Natural killer cell (primary cell): ENCODE measurements around the gene PEX5L. TPM values are rescaled to one million over a fixed set of nuclear protein-coding genes. Genes with fewer than 3 reads are reported as not detected.

Experiments used
- ATAC-seq, 3 donors: fragments of 150-1000 bp in 2 of 3; fragments of 200-7000 bp in 1 of 3; cut with Tn5 transposase; 1 replicate in 1 of 3; 2 replicates in 2 of 3; pipeline ENCODE4 v1.10.0; 2021; ENCODE audit warnings: mild to moderate bottlenecking in 2 of 3, moderate library complexity in 2 of 3
- DNase-seq, 2 donors: peaks; one replicate each; pipeline versions ENCODE4 v3.0.0 to v3.0.0-alpha.2; 2013 to 2021; ENCODE audit warnings: mixed read lengths in 1 of 2
- H3K27ac ChIP-seq: one replicate; pipeline ENCODE4 v1.5.1; 2013; ENCODE audit warnings: mild to moderate bottlenecking, low read length
- H3K27me3 ChIP-seq: one replicate; pipeline ENCODE4 v1.6.1; 2013; ENCODE audit warnings: low read length; ENCODE audit not compliant: control insufficient read depth, insufficient read depth
- H3K36me3 ChIP-seq: one replicate; pipeline ENCODE4 v1.6.1; 2013; ENCODE audit warnings: low read length; ENCODE audit not compliant: control insufficient read depth, insufficient read depth
- H3K4me1 ChIP-seq: one replicate; pipeline ENCODE4 v1.6.1; 2013; ENCODE audit warnings: low read length; ENCODE audit not compliant: control insufficient read depth, insufficient read depth
- H3K4me3 ChIP-seq: one replicate; pipeline ENCODE4 v1.5.1; 2013; ENCODE audit warnings: low read length
- H3K9me3 ChIP-seq: one replicate; pipeline ENCODE4 v1.6.1; 2013; ENCODE audit warnings: low read length; ENCODE audit not compliant: control insufficient read depth, insufficient read depth
- H3K27ac Mint-ChIP-seq, 2 donors: one replicate each; pipeline ENCODE4 v1.8.0; 2022; ENCODE audit warnings: mild to moderate bottlenecking in 2 of 2, mixed read lengths in 2 of 2, moderate library complexity in 1 of 2
- H3K27me3 Mint-ChIP-seq, 2 donors: one replicate each; pipeline ENCODE4 v1.8.0; 2022; ENCODE audit warnings: low read depth in 2 of 2, mixed read lengths in 2 of 2
- H3K36me3 Mint-ChIP-seq: one replicate; pipeline ENCODE4 v1.8.0; 2022; ENCODE audit warnings: mixed read lengths
- H3K4me1 Mint-ChIP-seq, 2 donors: one replicate each; pipeline ENCODE4 v1.8.0; 2022; ENCODE audit warnings: mixed read lengths in 2 of 2
- H3K4me3 Mint-ChIP-seq: one replicate; pipeline ENCODE4 v1.8.0; 2022; ENCODE audit warnings: mild to moderate bottlenecking, moderate library complexity, mixed read lengths
- H3K9me3 Mint-ChIP-seq, 2 donors: one replicate each; pipeline ENCODE4 v1.8.0; 2022; ENCODE audit warnings: mixed read lengths in 2 of 2
- WGBS: methylation state at CpG from one replicate; pipeline ENCODE4 v1.1.7; 2013; ENCODE audit warnings: missing lambda C conversion rate; ENCODE audit not compliant: insufficient coverage; 5-methylcytosine and 5-hydroxymethylcytosine counted together
- intact Hi-C: fragments of 100-400 bp; cut with micrococcal nuclease; formaldehyde crosslinking; loops from one replicate; pipeline ENCODE4 v1.14.2; 2022
- total RNA-seq, 4 donors: library from RNA; stranded (reverse); fragments of 120-200 nt in 1 of 4; gene quantifications; one replicate each; pipeline versions ENCODE4 v1.2.3 to v1.2.4, GENCODE V29; 2013 to 2022
- TF ChIP-seq, protein P1 (sequence below): fragments of 200-600 bp; IDR thresholded peaks from one replicate; pipeline ENCODE4 v1.8.0; 2022; ENCODE audit warnings: antibody characterized with exemption

Gene PEX5L
- total RNA-seq, 3 donors from 2014 or later (not counting 1 experiment from before 2014, with no cell fraction given): not detected

DNA sequence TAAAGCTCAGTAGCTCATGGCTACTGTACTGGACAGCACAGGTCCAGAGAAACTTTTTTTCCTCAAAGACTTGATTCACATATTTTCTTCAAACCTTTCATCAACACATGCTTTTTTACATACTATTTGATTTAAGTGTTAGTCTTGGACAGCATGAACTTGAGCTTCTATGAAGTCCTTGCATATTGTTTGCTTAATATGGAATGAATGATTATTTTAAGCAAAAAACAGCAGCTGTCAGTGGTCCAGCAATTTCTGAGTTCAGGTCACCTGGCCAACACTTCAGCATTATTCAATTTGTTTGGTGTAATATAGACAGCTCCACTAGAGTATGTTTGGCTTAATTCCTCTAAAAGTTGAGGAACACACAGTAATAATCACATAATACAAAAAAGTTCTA lies 141.4 kb downstream of the PEX5L start:
- no peak overlapping the region for H3K27ac ChIP-seq
- TF ChIP-seq, protein P1, sequence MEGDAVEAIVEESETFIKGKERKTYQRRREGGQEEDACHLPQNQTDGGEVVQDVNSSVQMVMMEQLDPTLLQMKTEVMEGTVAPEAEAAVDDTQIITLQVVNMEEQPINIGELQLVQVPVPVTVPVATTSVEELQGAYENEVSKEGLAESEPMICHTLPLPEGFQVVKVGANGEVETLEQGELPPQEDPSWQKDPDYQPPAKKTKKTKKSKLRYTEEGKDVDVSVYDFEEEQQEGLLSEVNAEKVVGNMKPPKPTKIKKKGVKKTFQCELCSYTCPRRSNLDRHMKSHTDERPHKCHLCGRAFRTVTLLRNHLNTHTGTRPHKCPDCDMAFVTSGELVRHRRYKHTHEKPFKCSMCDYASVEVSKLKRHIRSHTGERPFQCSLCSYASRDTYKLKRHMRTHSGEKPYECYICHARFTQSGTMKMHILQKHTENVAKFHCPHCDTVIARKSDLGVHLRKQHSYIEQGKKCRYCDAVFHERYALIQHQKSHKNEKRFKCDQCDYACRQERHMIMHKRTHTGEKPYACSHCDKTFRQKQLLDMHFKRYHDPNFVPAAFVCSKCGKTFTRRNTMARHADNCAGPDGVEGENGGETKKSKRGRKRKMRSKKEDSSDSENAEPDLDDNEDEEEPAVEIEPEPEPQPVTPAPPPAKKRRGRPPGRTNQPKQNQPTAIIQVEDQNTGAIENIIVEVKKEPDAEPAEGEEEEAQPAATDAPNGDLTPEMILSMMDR: no peak
- H3K9me3 Mint-ChIP-seq: no peaks in the 10 kb centered on the region
- H3K27me3 ChIP-seq: peaks cover 4% of the 10 kb centered on the region
- no peak overlapping the region for H3K4me3 ChIP-seq
- intact Hi-C loops: no loop called here
- no peaks in the 10 kb centered on the region for H3K4me1 ChIP-seq
- no peaks in the 10 kb centered on the region for H3K27me3 Mint-ChIP-seq
- no peaks in the 10 kb centered on the region for H3K36me3 ChIP-seq
- no peak overlapping the region for H3K27ac Mint-ChIP-seq
- H3K36me3 Mint-ChIP-seq: no peaks in the 10 kb centered on the region
- ATAC-seq: no peak
- no peaks in the 10 kb centered on the region for H3K9me3 ChIP-seq
- no peaks in the 10 kb centered on the region for H3K4me1 Mint-ChIP-seq
- no peak for DNase-seq
- no peak overlapping the region for H3K4me3 Mint-ChIP-seq

DNA sequence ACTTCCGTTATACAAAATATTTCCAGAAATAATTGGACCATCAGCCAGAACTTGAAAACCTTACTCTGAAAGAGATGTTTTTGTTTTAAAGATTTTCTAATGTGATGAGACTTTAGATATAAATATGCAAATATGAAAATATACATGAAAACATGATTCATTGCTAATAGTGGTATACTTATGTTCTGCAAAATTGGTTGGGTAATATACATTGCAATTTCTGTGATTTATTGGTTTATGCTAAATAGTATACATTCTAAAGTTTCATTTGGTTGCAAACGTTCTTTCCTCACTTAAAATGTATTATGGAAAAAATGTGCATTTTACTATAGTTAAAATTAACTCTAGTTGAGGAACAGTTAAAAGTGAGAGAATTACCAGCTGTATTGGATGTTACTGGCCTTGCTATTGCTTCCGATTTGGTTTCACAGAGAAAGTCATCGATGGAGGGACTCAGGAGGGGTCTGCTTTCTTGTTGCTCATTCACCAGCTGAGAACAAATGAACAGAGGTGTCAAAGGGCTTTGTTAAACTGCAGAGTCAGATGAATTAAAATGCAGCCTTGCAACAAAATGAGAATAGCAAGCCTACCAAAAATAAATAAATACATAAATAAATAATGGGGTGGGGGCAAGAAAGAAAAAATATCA lies 149.3 kb downstream of the PEX5L start:
- H3K4me1 Mint-ChIP-seq: no peaks in the 10 kb centered on the region

DNA sequence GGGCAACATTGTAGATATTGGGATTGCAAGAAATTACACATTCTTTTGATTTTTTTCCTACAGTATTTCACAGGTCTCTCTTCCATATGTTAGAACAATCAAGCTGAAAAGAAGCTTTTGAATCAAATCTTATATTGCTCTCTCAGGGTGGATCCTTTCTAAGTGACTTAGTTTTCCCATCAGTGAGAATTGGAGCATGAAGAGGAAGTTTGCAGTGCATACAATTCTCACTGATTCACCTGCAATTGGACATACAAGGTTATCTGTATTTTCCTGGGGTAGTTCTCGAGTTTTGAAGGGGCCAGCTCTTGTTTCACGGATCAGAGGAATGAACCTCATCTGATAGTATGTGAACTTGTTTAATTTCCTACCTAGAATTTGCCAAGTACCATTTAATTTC lies 150.8 kb downstream of the PEX5L start:
- no peak overlapping the region for H3K4me3 Mint-ChIP-seq
- no peaks in the 10 kb centered on the region for H3K4me1 Mint-ChIP-seq
- intact Hi-C loops: no loop called here
- H3K36me3 Mint-ChIP-seq: no peaks in the 10 kb centered on the region
- DNase-seq: no peak
- H3K9me3 ChIP-seq: no peaks in the 10 kb centered on the region
- no peak for ATAC-seq
- H3K9me3 Mint-ChIP-seq: no peaks in the 10 kb centered on the region
- 93% methylated on average over 2 of the region's 2 CpGs for WGBS
- H3K36me3 ChIP-seq: no peaks in the 10 kb centered on the region
- no peak overlapping the region for H3K27ac ChIP-seq
- TF ChIP-seq, protein P1: no peak
- no peaks in the 10 kb centered on the region for H3K27me3 ChIP-seq
- no peaks in the 10 kb centered on the region for H3K4me1 ChIP-seq
- H3K27ac Mint-ChIP-seq: no peak overlapping the region
- H3K4me3 ChIP-seq: no peak overlapping the region
- peaks cover 0 to 2% of the 10 kb centered on the region in 2 donors for H3K27me3 Mint-ChIP-seq

More for the DNA sequence above, 149.3 kb downstream of the PEX5L start:
- H3K9me3 Mint-ChIP-seq: no peaks in the 10 kb centered on the region
- ATAC-seq (no peak), DNase-seq (no peak)
- Histone ChIP-seq H3K4me1 (no peaks in the 10 kb centered on the region), H3K36me3 (no peaks in the 10 kb centered on the region), H3K27ac (no peak overlapping the region), H3K27me3 (no peaks in the 10 kb centered on the region), H3K4me3 (no peak overlapping the region), H3K9me3 (no peaks in the 10 kb centered on the region)
- no peaks in the 10 kb centered on the region for H3K36me3 Mint-ChIP-seq
- intact Hi-C loops: no loop called here
- H3K4me3 Mint-ChIP-seq: no peak overlapping the region
- no peak overlapping the region for H3K27ac Mint-ChIP-seq
- TF ChIP-seq, protein P1: no peak
- peaks cover 0 to 2% of the 10 kb centered on the region in 2 donors for H3K27me3 Mint-ChIP-seq
- WGBS: 85% methylated on average over 3 of the region's 4 CpGs

DNA sequence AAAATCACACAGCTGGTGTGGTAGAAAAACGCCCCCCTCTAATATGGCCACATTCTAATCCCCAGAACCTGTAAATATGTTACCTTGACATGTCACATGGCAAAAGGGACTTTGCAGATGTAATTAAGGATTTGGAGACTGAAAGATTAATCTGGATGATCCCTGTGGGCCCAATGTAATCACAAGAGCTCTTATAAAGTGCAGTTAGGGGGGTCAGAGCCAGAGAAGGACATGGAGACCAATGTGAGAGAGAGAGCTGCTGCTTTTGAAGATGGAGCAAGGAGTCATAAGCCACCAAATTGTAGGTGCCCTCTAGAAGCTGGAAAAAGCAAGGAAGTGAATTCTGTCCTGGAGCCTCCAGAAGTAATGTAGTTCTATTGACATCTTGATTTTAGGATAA lies 152.6 kb downstream of the PEX5L start:
- Histone ChIP-seq H3K27me3 (no peaks in the 10 kb centered on the region), H3K4me3 (no peak overlapping the region), H3K9me3 (no peaks in the 10 kb centered on the region), H3K4me1 (no peaks in the 10 kb centered on the region), H3K36me3 (no peaks in the 10 kb centered on the region), H3K27ac (no peak overlapping the region)
- Mint-ChIP-seq H3K36me3 (no peaks in the 10 kb centered on the region), H3K4me1 (no peaks in the 10 kb centered on the region), H3K27ac (no peak overlapping the region), H3K9me3 (no peaks in the 10 kb centered on the region), H3K27me3 (peaks cover 0 to 2% of the 10 kb centered on the region in 2 donors), H3K4me3 (no peak overlapping the region)
- DNase-seq: no peak
- ATAC-seq: no peak
- TF ChIP-seq, protein P1: no peak
- intact Hi-C loops: no loop called here
- WGBS: 80% methylated on average over 1 of the region's 1 CpG
